T-helper 22 cell (primary cell): Measurements from ENCODE around the gene ITPR2.

Source experiments
- DNase-seq: peaks from one replicate; pipeline ENCODE4 v3.0.0-alpha.2; 2020; ENCODE audit warnings: low read depth

ITPR2 gene

GRCh38 chr12:26514364-26514763, 318.6 kb downstream of the ITPR2 start:
- no peak for DNase-seq

GRCh38 chr12:26513363-26514043, 319.5 kb downstream of the ITPR2 start:
- no peak for DNase-seq

GRCh38 chr12:26512213-26512612, 320.8 kb downstream of the ITPR2 start:
- no peak for DNase-seq

- no peak for DNase-seq
These were observed 322.7 kb downstream of the ITPR2 start for GRCh38 chr12:26510354-26510674.

- DNase-seq, result no peak
These were observed 325.4 kb downstream of the ITPR2 start for GRCh38 chr12:26507613-26508012.

GRCh38 chr12:26499979-26500640, 332.9 kb downstream of the ITPR2 start:
- no peak for DNase-seq

- no peak for DNase-seq
These were observed 336.8 kb downstream of the ITPR2 start for GRCh38 chr12:26496170-26496569.

- no peak for DNase-seq
These were observed 339.3 kb downstream of the ITPR2 start for GRCh38 chr12:26493656-26494055.

GRCh38 chr12:26492406-26492805, 340.6 kb downstream of the ITPR2 start:
- DNase-seq, result no peak

GRCh38 chr12:26489908-26490307, 343.1 kb downstream of the ITPR2 start:
- DNase-seq, result no peak

- DNase-seq, result no peak
These were observed 344.6 kb downstream of the ITPR2 start for GRCh38 chr12:26488351-26488750.

GRCh38 chr12:26473291-26473690, 359.7 kb downstream of the ITPR2 start:
- DNase-seq, result no peak

GRCh38 chr12:26471560-26471959, 361.4 kb downstream of the ITPR2 start:
- no peak for DNase-seq

GRCh38 chr12:26469421-26470180, 363.4 kb downstream of the ITPR2 start:
- DNase-seq, result no peak

GRCh38 chr12:26467351-26467750, 365.6 kb downstream of the ITPR2 start:
- DNase-seq, result no peak

GRCh38 chr12:26466726-26467125, 366.3 kb downstream of the ITPR2 start:
- DNase-seq, result no peak

GRCh38 chr12:26465419-26466097, 367.4 kb downstream of the ITPR2 start:
- DNase-seq, result no peak

- no peak for DNase-seq
These were observed 371.2 kb downstream of the ITPR2 start for GRCh38 chr12:26461776-26462175.

- no peak for DNase-seq
These were observed 372.6 kb downstream of the ITPR2 start for GRCh38 chr12:26460361-26460760.

- DNase-seq, result no peak
These were observed 376.9 kb downstream of the ITPR2 start for GRCh38 chr12:26455936-26456574.

- no peak for DNase-seq
These were observed 379.7 kb downstream of the ITPR2 start for GRCh38 chr12:26453246-26453645.

- no peak for DNase-seq
These were observed 380.5 kb downstream of the ITPR2 start for GRCh38 chr12:26452511-26452910.
